Measurements from ENCODE around the gene CELF4. TPM values are rescaled to one million over a fixed set of nuclear protein-coding genes. Genes with fewer than 3 reads are reported as not detected.

The CELF4 gene
- total RNA-seq, 2 donors from 2014 or later, result not detected

DNA sequence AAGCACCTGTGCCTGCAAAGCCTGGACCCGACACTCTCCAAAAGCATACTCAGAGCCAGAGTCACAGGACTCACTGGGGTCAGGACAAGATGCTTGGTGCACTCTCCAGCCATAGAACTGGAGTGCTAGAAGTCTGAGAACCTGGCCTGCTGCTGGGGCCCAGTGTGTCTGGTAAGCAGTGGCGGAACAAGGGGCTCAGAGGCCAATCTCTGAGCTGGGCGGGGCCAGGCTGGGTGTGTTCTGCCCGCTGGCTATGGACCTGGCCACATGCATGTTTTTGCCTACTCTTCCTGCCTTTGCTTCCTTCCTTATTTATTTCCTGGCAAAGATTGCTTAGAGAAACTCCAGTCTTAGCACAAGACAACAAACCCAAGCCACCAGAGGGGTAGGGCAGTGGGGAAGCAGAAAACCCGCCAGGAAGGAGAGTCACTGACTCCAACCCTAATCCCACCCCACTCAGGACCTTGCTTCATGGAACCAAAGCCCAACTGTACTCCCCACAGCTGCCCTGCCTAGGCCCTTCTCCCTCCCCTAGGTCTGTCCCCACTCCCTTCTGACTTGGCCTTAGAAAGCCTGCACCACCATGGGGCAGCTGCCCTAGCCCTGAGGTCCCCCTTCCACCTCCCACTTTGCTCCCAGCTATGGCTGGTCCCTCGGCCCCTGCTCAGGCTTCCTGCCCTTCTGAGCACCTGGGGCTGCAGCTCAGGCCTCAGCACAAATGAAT, 315.5 kb downstream of the CELF4 start:
- H3K4me1 Mint-ChIP-seq, result peaks cover 4% of the 10 kb centered on the region
- DNase-seq (no peak), ATAC-seq (no peak)
- no peak overlapping the region for H3K4me3 Mint-ChIP-seq
- no peaks in the 10 kb centered on the region for H3K9me3 ChIP-seq (ENCODE audit: control insufficient read depth, low read length, poor library complexity, severe bottlenecking)
- peaks cover 53% of the 10 kb centered on the region for H3K27me3 Mint-ChIP-seq
- H3K27ac Mint-ChIP-seq, result no peak overlapping the region
- peaks cover 4% of the 10 kb centered on the region for H3K36me3 Mint-ChIP-seq (ENCODE audit: low read depth)

GRCh38 chr18:37249171-37249886, 316.3 kb downstream of the CELF4 start:
- H3K9me3 ChIP-seq (ENCODE audit: control insufficient read depth, low read length, poor library complexity, severe bottlenecking), result no peaks in the 10 kb centered on the region
- ATAC-seq (no peak), DNase-seq (no peak)
- peaks cover 4% of the 10 kb centered on the region for H3K36me3 Mint-ChIP-seq (ENCODE audit: low read depth)
- H3K4me3 Mint-ChIP-seq, result no peak overlapping the region
- peaks cover 51% of the 10 kb centered on the region for H3K27me3 Mint-ChIP-seq
- H3K27ac Mint-ChIP-seq, result no peak overlapping the region
- H3K4me1 Mint-ChIP-seq, result no peaks in the 10 kb centered on the region

DNA sequence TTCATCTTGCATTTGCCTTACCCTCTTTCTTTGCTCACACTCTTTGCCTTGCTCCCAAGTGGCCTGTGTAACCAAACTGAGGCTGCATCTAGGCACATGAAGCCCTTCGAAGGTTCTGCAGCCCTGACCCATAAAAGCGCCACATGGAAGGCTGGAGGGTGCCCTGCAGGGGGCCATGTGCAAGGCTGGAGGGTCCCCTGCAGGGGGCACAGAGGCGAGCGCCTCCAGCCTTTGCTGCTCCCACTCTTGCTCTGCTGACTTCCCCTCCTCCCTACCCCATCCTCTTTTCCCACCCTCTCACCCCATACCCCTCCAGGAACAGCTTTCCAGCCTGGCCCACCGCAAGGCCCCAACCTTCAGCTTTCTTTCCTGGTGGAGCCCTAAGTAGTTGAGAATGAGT, 317.3 kb downstream of the CELF4 start:
- Mint-ChIP-seq H3K27ac (no peak overlapping the region), H3K36me3 (ENCODE audit: low read depth) (peaks cover 4% of the 10 kb centered on the region)

GRCh38 chr18:37247497-37248161, 318.0 kb downstream of the CELF4 start:
- DNase-seq, result no peak
- no peaks in the 10 kb centered on the region for H3K9me3 ChIP-seq (ENCODE audit: control insufficient read depth, low read length, poor library complexity, severe bottlenecking)
- peaks cover 50% of the 10 kb centered on the region for H3K27me3 Mint-ChIP-seq
- no peak overlapping the region for H3K4me3 Mint-ChIP-seq
- no peaks in the 10 kb centered on the region for H3K4me1 Mint-ChIP-seq
- no peak for ATAC-seq
- no peak overlapping the region for H3K27ac Mint-ChIP-seq
- peaks cover 6% of the 10 kb centered on the region for H3K36me3 Mint-ChIP-seq (ENCODE audit: low read depth)

More for the DNA sequence above, 317.3 kb downstream of the CELF4 start:
- Mint-ChIP-seq H3K4me1 (no peaks in the 10 kb centered on the region), H3K4me3 (no peak overlapping the region), H3K27me3 (peaks cover 51% of the 10 kb centered on the region)
- ATAC-seq (no peak), DNase-seq (no peak)
- no peaks in the 10 kb centered on the region for H3K9me3 ChIP-seq (ENCODE audit: control insufficient read depth, low read length, poor library complexity, severe bottlenecking)

DNA sequence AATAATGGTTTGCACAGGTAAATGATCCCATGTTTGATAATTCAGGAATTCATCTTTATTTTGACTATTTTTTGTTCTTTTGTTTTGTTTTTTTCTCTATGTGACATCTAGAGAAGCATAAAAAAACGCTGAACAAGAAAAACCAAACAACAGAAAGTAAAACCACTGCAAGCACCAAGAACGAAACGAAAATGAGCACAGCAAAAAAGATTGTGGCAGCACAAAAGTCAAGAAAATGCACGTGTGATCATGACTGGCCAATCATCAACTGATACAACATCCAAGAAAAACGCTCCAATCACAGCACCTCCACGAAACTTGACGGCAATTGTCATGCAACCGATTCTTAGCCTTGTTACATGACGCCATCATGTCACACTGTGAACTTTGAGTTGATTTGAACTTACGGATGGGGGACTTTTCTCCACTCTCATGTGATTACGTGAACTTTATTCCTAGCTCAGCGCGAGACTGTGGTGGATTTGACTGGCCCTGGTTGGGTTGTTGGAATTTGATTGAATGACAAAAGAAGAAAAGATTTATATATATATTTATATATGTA, 318.7 kb downstream of the CELF4 start:
- Mint-ChIP-seq H3K36me3 (ENCODE audit: low read depth) (peaks cover 5% of the 10 kb centered on the region), H3K4me3 (no peak overlapping the region), H3K27ac (no peak overlapping the region), H3K4me1 (no peaks in the 10 kb centered on the region), H3K27me3 (peaks cover 50% of the 10 kb centered on the region)
- ATAC-seq, result no peak
- no peak for DNase-seq
- H3K9me3 ChIP-seq (ENCODE audit: control insufficient read depth, low read length, poor library complexity, severe bottlenecking), result no peaks in the 10 kb centered on the region

DNA sequence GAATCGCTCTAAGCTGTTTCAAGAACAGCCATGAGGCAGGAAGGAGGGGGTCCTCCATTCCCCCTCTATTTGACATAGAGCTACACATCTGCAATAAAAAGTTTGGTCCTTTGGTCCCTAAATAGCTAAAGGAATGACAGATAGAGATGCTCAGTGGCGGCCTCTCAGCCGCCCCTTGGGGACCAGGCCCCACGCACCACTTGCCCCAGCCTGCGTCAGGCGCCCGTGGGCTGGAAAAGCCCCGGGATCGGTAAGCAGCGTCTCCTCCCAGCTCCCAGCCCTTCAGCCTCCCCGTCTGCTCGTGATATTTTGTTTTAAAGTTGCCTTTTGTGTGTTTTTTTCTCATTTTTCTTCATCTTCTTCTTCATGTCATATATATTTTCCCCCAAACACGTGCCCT, 321.0 kb downstream of the CELF4 start:
- ATAC-seq, result no peak
- Mint-ChIP-seq H3K4me3 (no peak overlapping the region), H3K27ac (no peak overlapping the region), H3K36me3 (ENCODE audit: low read depth) (peaks cover 5% of the 10 kb centered on the region), H3K4me1 (no peaks in the 10 kb centered on the region), H3K27me3 (peaks cover 50% of the 10 kb centered on the region)
- DNase-seq, result no peak
- H3K9me3 ChIP-seq (ENCODE audit: control insufficient read depth, low read length, poor library complexity, severe bottlenecking), result no peaks in the 10 kb centered on the region

GRCh38 chr18:37243741-37244140, 321.9 kb downstream of the CELF4 start:
- H3K27ac Mint-ChIP-seq, result no peak overlapping the region

DNA sequence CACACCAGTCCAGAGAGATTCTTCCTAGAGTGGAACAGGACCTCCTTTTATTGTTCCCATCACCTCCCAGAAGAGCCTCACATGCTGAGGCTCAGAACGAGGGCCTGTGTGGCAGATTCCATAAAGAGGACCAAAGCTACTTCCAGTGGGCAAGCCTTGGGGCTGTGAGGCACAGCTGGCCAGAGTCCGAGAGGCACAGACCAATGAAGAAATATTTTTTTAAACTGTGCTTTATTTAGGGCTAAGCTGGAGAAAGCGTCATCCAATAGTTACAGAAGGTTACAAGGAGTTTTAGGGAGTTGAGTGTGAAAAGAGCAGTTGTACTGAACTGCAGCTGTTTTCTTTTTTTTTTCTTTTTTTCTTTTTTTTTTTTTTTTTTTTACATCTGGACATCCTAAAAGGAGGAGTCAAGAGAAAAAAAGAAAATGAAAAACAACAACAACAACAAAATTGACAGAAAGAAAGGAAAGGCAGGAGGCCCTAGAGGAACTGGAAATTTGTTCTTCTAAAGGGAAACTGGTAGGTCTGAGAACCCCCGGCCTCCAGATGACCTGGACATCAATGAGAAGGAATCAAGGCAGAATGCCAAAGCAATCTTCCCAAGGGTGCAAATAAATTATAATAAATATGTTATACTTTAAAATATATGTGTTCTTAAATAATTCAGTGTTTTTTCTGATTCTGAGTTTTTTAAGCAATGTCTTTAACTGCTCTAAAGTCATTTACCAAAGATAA, 322.6 kb downstream of the CELF4 start:
- no peaks in the 10 kb centered on the region for H3K4me1 Mint-ChIP-seq
- H3K27ac Mint-ChIP-seq, result no peak overlapping the region
- peaks cover 5% of the 10 kb centered on the region for H3K36me3 Mint-ChIP-seq (ENCODE audit: low read depth)
- H3K27me3 Mint-ChIP-seq, result peaks cover 55% of the 10 kb centered on the region
- no peak overlapping the region for H3K4me3 Mint-ChIP-seq
- H3K9me3 ChIP-seq (ENCODE audit: control insufficient read depth, low read length, poor library complexity, severe bottlenecking), result no peaks in the 10 kb centered on the region
- DNase-seq (no peak), ATAC-seq (no peak)

More at GRCh38 chr18:37243741-37244140, 321.9 kb downstream of the CELF4 start:
- H3K4me3 Mint-ChIP-seq, result no peak overlapping the region
- DNase-seq (no peak), ATAC-seq (no peak)
- H3K4me1 Mint-ChIP-seq, result no peaks in the 10 kb centered on the region
- H3K36me3 Mint-ChIP-seq (ENCODE audit: low read depth), result peaks cover 5% of the 10 kb centered on the region
- H3K27me3 Mint-ChIP-seq, result peaks cover 54% of the 10 kb centered on the region
- no peaks in the 10 kb centered on the region for H3K9me3 ChIP-seq (ENCODE audit: control insufficient read depth, low read length, poor library complexity, severe bottlenecking)

- H3K4me3 Mint-ChIP-seq, result no peak overlapping the region
- ATAC-seq (no peak), DNase-seq (no peak)
- no peaks in the 10 kb centered on the region for H3K4me1 Mint-ChIP-seq
- H3K27me3 Mint-ChIP-seq, result peaks cover 55% of the 10 kb centered on the region
- H3K36me3 Mint-ChIP-seq (ENCODE audit: low read depth), result peaks cover 5% of the 10 kb centered on the region
- H3K27ac Mint-ChIP-seq, result no peak overlapping the region
- H3K9me3 ChIP-seq (ENCODE audit: control insufficient read depth, low read length, poor library complexity, severe bottlenecking), result no peaks in the 10 kb centered on the region
Observed at GRCh38 chr18:37242091-37242490, 323.5 kb downstream of the CELF4 start.

DNA sequence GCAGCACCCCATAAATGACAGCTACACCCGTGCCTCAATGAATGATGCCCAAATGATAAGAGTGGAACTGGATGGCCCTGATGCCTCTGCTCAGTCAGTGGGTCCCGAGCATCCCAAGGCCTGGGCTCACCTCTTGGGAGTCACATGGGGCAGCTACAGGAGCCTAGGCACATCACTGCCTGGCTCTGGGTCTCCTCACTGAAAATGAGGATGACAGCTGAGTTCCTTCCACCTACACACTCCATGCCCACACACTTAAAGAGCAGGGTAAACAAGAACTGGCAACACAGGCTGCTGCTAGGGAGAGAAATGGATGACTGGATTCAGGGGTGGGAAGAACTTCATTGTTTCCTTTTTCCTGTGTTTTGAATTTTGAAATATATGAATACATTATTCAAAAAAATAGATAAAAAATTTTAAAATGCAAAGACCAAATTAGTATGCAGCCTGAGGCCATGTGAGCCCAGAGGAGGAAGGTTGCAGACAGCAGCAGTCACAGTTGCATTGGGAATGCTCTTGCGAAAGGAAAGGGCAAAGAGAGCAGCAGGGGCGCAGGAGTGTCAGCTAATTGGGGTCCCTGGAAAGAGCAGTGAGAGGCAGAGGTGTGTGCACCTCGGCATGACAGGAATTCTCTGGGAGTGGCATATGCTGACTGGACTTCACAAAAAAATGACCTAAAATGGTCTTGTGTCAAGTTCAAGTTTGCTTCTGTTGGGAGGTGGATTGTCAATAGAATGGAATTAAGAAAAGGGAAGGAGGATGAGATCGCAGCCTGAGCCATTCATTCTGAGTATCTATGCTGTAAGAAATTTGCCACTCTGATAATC, 327.1 kb downstream of the CELF4 start:
- DNase-seq (no peak), ATAC-seq (no peak)
- Mint-ChIP-seq H3K27ac (no peak overlapping the region), H3K36me3 (ENCODE audit: low read depth) (peaks cover 5% of the 10 kb centered on the region), H3K27me3 (peaks cover 48% of the 10 kb centered on the region), H3K4me3 (no peak overlapping the region), H3K4me1 (no peaks in the 10 kb centered on the region)
- H3K9me3 ChIP-seq (ENCODE audit: control insufficient read depth, low read length, poor library complexity, severe bottlenecking), result no peaks in the 10 kb centered on the region

- Mint-ChIP-seq H3K4me3 (no peak overlapping the region), H3K4me1 (no peaks in the 10 kb centered on the region), H3K36me3 (ENCODE audit: low read depth) (no peaks in the 10 kb centered on the region), H3K27me3 (peaks cover 25% of the 10 kb centered on the region), H3K27ac (no peak overlapping the region)
- no peak for DNase-seq
- ATAC-seq, result no peak
- H3K9me3 ChIP-seq (ENCODE audit: control insufficient read depth, low read length, poor library complexity, severe bottlenecking), result no peaks in the 10 kb centered on the region
Observed at GRCh38 chr18:37235583-37235982, 330.0 kb downstream of the CELF4 start.

GRCh38 chr18:37231251-37231650, 334.3 kb downstream of the CELF4 start:
- no peaks in the 10 kb centered on the region for H3K36me3 Mint-ChIP-seq (ENCODE audit: low read depth)
- no peak overlapping the region for H3K27ac Mint-ChIP-seq
- DNase-seq, result no peak
- H3K27me3 Mint-ChIP-seq, result peaks cover 3% of the 10 kb centered on the region
- no peak for ATAC-seq
- H3K4me1 Mint-ChIP-seq, result no peaks in the 10 kb centered on the region
- H3K9me3 ChIP-seq (ENCODE audit: control insufficient read depth, low read length, poor library complexity, severe bottlenecking), result peaks cover 2% of the 10 kb centered on the region
- no peak overlapping the region for H3K4me3 Mint-ChIP-seq

Data from T-helper 17 cell (primary cell).